HG03460 (cell line): ENCODE data around the gene ACKR1.
A peak's percentile ranks its signal among the peaks of the same experiment; 100 is the strongest.

Experiments used
- ATAC-seq: cut with Tn5 transposase; IDR thresholded peaks from one replicate; pipeline ENCODE4 v1.9.1; 2021; ENCODE audit not compliant: unreplicated experiment

ACKR1 gene

DNA sequence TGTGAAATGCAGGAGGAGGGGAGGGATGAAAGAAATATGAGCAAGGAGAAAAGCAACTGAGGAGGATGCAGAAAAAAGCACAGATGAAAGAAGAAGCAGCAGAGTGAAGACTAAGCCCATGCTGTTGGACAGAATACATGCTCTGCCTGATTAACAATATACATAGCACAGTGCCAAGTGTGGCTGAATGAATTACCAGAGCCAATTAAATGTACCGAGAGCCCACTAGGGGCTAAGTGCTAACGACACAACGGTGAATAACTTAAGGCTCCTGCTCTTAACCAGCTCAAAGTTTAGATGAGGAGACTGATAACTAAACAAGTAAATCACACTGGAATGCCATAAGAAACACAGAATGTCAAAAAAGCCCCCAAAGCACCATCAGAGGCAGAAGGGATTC, 17.6 kb upstream of the ACKR1 start:
- ATAC-seq: no peak

DNA sequence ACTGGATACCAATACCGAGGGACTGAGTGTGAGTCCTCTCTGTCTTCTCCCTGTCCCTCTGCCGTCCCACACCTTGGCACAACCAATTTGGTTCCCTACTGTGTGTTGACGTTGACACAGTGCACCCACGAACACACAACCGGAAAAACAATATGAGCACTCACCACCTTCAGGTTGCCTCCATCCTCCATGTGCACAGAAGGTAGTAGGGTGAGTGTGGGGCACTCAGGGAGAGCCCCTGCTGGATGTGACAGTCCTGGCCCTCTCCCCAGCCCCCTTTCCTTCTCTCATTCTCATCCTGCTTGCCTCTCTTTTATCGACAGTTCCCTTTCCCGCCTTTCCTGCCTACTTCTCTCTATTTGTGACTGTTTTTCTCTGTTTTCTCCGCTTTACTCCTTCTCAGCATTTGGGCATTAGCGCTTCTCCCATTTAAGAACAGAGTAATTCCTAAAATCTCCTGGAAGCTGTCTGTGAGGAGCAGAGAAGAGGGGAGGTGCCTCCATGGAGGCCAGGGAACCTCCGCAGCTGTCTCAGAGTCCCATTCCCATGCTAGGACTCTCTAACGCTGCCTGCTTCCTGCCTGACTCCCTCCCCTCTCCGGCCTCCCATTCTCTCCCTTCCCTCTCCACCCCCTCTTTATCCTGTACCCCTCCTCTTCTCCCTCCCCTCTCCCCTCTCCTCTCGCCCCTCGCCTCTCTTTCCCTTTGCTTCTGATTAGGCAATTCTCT, 16.9 kb upstream of the ACKR1 start:
- ATAC-seq: no peak

DNA sequence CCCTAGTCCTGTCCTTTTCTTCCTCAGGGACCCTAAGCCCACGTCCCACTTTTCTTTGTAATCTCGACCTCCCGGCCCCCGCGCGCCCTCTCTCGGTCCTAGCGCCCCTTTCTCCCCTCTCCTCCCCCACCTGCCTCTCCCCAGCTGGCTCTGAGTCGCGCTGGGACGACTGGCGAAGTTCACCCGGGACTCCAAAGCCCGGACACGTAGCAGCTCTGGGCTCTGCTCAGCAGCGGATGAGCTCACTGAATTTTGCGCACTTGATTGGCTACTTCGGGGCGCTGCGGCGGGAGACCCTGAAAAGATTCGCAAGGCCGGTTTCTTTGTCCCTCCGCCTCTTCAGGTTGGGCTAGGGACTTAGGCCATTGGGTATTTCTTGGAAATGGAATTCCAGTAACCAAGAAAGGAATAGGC, 16.3 kb upstream of the ACKR1 start:
- ATAC-seq: peak; percentile 79

DNA sequence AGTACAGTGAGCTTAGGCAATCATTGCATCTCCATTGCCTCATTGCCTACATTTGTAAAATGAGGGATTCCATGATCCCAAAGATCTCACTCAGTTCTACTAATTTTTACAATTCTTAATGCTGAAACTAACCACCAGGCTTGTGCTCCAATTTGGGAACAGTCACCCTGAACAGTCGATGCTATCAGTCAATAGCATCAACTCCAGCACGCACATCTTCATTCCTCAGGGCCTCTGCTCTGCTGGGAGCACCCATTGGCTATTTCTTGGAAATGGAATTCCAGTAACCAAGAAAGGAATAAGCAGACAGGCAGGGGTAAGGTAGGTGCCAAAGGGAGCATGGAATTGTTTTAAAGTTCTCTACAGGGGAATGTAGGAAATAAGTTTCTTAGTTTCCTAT, 14.2 kb upstream of the ACKR1 start:
- ATAC-seq: no peak

DNA sequence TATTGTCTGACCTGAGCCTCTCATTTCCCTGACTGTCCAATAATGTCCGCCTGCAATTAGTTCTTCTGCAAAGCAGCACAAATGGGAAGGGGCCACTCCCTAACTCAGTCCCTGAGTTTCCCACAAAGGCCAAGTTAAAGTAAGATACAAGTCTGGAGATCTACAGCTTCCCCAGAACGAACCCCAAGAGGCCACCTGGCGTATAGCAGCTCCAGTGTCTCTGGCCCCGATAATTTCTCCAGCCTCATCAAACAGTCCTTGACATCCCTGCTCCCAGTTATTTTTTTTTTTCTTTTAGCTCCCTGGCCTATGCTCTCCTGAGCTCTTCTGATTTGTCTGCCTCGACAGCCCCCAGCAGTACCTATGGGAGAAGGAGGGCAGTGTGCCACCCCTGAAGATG, 8.1 kb upstream of the ACKR1 start:
- no peak for ATAC-seq

DNA sequence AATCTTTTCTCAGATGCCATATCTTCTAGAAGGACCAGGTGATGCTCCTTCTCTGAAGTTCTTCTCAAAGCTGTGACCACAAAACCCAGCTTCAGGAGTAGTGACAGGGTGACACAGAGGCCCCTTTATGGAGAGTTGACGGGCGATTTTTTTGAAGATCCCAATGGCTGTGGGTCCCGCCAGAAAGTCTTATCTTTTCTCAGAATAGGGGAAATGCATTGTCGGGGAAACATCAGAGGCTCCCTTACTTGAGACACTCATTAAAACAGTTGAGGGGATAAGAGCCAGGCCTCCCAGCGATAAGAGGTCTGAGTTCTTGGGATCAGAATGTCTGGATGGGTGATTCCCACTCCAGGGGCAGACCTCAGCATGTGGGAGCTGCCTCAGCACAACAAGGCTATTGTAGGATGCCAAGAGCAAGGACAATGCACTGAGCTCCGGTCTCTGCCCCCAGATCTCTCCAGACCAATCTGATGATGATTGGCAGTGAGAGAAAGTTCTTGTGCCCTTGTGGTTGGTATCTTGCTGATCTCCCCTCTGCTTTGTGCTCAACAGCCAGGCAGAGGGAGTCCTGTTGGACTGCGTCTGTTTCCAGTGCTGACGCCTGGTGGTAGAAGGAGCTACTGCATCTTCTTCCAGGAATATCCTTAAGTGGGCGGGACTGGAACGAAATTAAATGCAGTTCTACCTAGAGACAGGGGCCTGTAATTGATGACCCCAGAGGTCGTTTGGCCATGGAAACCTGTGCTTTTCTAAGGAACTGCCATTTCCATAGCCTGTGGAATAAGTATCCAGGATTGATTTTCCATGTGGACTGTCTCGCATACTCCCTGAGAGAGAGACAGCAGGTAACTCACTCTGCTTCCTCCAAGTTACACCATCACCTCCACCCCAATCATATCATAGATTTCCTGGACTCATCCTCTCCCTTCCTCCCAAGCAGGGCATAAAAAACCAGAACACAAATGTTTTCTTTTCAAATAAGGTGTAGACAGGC, 6.8 kb upstream of the ACKR1 start:
- ATAC-seq: peak; percentile 77

DNA sequence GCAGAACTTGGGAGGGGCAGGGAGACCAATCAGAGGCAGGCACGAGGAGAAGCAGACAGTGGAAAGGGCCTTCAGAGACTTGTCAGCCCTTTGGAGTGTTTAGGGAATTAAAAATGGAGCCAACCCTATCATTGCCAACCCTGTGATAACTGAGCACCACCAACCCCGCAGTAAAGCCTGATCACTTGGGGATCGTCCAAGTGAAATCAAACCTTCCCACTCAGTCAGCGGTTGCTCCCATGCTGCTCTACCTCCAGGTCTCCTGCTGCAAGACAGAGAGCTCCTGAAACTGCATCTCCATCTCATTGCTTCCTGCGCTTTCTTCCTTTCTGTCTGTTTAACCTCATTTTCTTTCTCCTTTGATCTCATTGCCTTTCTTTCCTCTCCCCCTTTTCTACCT, 4.8 kb upstream of the ACKR1 start:
- ATAC-seq: no peak

DNA sequence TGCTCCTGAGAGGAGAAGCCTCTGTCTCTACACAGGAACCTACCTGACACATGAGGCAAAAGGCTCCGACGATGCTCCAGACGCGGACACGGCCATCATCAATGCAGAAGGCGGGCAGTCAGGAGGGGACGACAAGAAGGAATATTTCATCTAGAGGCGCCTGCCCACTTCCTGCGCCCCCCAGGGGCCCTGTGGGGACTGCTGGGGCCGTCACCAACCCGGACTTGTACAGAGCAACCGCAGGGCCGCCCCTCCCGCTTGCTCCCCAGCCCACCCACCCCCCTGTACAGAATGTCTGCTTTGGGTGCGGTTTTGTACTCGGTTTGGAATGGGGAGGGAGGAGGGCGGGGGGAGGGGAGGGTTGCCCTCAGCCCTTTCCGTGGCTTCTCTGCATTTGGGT, 3.9 kb upstream of the ACKR1 start:
- ATAC-seq: no peak

DNA sequence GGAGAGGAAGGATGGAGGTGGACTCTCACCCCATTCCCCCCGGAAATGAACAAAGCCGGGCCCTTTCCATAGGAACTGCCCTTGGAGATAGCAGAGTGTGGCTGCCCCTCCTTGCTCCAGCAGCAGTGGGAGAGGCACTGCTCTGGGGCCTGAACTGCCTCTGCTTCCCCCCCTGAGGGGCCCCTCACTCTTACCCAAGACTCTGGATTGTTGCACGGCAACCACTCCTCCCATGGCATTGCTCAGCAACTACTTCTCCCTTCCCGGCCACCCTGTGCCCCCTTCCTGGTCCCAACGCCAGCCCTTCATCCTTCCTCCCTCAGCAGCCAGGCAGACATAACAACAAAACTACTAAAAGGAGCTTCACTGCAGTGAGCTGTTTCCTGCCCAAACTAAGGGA, 3.0 kb upstream of the ACKR1 start:
- no peak for ATAC-seq

DNA sequence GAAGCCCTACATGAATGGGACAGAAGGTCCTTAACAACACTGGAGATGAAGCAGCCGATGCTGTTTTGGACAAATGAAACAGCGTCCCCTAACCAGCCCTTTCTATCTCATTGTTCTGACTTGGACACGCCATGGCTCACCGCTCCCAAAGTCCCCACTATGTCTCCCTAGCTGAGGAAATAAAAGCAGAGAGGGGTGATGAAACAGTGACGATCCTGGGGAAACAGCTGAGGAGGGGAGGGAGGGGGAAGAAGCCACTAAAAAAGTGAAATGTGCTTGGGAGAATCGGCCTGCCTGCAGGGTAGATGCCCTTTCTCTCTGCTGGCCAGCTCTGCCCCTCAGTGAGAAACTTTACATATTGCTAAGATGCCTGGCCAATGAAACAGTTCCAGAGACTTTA, 1.1 kb upstream of the ACKR1 start:
- ATAC-seq: no peak

DNA sequence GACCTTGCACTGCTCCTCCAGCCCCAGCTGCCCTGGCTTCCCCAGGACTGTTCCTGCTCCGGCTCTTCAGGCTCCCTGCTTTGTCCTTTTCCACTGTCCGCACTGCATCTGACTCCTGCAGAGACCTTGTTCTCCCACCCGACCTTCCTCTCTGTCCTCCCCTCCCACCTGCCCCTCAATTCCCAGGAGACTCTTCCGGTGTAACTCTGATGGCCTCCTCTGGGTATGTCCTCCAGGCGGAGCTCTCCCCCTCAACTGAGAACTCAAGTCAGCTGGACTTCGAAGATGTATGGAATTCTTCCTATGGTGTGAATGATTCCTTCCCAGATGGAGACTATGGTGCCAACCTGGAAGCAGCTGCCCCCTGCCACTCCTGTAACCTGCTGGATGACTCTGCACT, 550 bp downstream of the ACKR1 start:
- no peak for ATAC-seq

DNA sequence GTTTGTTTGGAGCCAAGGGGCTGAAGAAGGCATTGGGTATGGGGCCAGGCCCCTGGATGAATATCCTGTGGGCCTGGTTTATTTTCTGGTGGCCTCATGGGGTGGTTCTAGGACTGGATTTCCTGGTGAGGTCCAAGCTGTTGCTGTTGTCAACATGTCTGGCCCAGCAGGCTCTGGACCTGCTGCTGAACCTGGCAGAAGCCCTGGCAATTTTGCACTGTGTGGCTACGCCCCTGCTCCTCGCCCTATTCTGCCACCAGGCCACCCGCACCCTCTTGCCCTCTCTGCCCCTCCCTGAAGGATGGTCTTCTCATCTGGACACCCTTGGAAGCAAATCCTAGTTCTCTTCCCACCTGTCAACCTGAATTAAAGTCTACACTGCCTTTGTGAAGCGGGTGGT, 1.4 kb downstream of the ACKR1 start:
- ATAC-seq: no peak

DNA sequence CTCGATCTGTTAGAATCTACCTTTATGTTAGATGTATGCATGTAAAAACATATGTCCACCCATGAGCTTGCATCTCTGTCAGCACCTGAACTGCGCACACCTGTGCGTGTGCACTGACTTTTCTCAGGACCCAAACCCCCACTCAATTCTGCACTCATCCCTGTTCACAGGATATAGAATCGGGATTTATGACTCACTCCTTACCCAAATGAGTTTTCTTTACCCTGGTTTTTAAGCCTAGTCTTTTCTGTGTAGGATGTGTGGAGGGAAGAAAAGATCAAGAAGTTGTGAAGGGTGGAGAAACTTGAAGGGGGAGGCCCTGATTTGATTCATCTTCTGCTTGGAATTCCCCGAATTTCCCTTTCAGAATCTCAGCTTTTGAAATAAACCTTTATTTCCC, 2.4 kb downstream of the ACKR1 start:
- ATAC-seq: no peak

DNA sequence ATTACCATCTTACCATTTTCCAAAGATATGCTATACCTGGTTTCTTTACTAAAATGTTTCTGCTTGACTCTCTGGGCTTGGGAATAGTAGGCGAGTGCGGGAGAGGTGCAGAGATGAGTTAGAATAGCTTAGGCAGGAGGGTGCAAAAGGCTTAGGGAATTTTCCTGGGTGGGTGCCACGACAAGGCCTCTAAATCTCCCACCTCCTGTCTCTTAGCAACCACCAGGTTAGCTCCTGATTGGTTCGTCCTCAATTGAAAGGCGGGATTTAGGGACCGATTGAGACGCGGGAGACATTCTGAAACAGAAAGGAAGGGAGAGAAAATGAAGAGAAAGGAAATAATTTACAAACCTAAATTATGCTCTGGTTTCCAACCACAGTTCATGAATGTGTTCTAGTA, 3.1 kb downstream of the ACKR1 start:
- ATAC-seq: no peak

DNA sequence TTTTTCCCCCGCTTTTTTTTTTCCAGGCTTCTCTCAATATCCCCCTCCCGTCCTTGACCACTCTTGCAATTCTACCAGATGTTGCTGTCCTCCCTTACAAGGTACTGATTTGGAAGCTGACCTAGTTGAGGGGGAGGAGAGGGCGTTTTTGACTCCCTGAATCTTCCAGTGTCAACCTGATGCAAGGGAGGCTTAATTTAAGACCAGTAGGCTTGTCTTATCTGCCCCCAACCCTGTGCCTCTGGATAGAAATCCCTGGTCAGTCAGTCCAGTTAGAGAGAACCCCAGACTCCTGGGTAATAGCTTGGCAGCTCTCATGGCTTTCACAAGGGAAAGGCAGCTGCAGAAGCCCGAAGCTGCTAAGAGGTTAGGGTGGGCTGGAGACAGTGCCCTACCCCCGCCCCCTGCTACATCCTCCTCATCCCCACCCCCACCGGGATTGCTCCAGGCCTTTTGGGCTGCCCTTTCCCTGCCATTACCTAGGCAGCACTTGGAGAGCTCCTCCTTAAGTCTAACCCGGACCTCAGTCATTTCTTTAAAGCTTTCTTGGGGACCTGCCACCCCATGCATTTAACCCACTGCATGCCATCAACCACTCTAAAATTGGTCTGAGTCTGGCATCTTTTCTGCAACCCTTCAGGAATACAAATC, 3.6 kb downstream of the ACKR1 start:
- ATAC-seq: no peak

DNA sequence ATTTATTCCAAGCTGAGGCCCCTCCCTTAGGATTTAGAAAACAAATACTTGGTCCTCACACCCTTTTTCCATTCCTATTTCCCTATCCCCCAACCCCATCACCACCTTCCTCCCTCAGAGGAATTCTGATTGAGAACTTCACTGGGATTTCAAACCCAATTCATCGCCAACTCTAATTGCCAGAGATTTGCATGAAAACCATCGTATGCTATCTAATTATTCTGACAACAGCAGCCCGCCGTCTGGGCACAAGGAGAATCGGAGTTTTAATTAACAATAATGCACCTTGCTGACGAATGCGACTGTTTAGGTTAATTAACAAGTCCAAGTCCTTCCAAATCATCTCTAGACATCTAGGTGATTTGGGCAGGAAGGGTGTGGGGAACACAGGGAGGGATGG, 4.4 kb downstream of the ACKR1 start:
- ATAC-seq: no peak

DNA sequence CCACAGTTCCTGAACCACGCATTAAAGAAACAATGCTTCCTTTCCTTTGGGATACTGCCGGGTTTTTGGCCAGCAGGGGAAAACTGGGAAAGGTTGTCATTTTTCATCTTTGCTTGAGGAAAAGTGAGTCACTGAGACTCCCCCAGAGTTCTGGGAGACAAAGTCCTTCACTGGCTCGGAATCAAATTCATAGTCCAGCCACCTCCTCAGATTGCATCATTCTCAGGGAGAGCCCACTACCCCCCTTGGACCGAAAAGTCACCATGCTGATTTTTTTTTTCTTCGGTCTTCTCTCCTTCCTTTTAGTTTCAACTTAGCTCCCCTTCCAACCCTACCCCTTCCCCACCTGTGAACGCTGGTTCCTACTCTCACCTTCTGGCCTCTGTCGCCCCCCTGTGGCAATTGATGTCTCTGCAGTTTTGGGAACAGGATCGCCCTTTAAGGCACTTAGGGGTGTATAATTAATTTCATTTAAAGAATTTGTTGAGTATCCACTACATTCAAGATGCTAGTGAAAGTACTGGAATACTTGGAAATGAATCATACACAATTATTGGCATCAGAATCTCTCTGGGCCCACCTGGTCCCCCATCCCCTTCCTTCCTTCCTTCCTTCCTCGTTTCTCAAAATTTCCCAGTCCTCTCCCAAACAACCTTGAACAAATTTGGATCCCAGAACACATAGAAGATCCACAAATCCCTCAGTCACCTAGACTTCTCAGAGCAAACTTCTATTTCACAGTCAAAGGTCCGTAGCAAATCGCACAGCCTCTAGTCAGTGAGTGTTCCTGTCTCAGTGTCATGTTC, 6.9 kb downstream of the ACKR1 start:
- ATAC-seq: no peak

DNA sequence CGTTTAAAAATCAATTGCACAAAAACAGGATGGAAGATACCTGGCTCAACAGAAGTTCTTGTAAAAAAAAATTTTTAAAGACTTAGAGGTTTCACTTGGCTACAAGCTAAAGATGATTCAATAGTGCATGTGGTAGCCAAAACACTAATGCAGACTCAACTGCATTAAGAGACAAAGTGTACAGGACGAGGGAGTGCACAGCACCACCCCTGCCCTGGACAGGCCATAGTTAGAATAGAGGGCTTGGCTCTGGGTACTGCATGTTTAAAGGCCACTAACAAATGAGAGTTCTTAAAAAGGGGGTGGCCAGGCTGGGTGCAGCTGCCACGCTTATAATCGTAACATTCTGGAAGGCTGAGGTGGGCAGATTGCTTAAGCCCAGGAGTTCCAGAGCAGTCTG, 7.9 kb downstream of the ACKR1 start:
- no peak for ATAC-seq

DNA sequence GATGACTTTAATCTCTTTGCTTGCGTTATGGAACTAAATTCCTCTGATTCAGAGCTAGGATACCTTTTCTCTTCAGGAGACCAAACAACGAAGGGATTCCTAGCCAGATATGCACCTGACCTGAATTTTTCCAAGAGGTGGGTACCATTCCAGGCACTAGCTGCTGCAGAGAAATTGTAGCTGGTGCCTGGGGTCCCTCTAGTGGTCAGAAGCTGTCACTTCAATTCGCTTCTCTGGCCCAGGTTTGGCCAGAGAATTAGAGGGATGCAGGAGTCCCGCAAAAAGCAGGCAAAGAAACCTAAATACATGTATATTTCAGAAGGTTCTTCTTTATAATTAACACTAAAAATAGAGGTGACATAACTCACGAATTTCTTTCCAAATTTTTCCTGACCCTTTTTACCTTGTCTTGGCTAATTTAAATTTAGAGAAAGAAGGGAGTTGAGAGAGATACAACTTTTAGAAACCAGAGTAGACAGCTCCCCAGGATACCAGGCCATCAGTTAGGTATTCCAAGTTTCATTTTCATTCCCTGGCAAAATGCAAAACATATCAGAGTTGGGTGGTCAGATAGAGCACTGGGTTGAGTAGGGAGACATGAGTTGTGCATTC, 9.6 kb downstream of the ACKR1 start:
- ATAC-seq: no peak
